Right lobe of liver (tissue), 4 donors: ENCODE data around the gene TPD52L2.

Experiments used
- CTCF ChIP-seq, 4 donors: fragments of 200-600 bp in 3 of 4; fragments of 450-650 bp in 1 of 4; IDR thresholded peaks; one replicate each; pipeline versions ENCODE4 v1.5.1 to v1.8.0; 2016 to 2022; ENCODE audit warnings: antibody characterized with exemption in 4 of 4, mild to moderate bottlenecking in 2 of 4
- POLR2A ChIP-seq: fragments of 450-650 bp; IDR thresholded peaks from one replicate; pipeline ENCODE4 v1.6.1; 2017; ENCODE audit warnings: antibody characterized with exemption, mild to moderate bottlenecking
- donor health status: DM: no; HTN: no; CAD: no.
- donor health status: DM: no; HTN: no; CAD: no.
- donor health status: DM: no; HTN: yes; CAD: no.

- TF ChIP-seq CTCF (IDR thresholded peaks at IDR 0.05) = no peak
- no peak for TF ChIP-seq POLR2A
These were observed 509 bp upstream of the TPD52L2 start for GRCh38 chr20:63864545-63864977.
